Endodermal cell (in vitro differentiated cells): ENCODE measurements around the gene AHI1. TPM values are rescaled to one million over a fixed set of nuclear protein-coding genes. Genes with fewer than 3 reads are reported as not detected.
"Not testable (repeated sequence)": the region's sequence is repeated elsewhere in the genome, so short reads cannot be mapped to it uniquely, and the experiment has no call there.

ENCODE experiments used
- DNase-seq: peaks from one replicate; pipeline ENCODE4 v3.0.0-alpha.2; 2017
- H3K27ac ChIP-seq: 2 replicates; pipeline ENCODE4 v1.5.1; 2013; ENCODE audit warnings: mild to moderate bottlenecking, low read depth, low read length, moderate library complexity
- H3K27me3 ChIP-seq: 2 replicates; pipeline ENCODE4 v1.6.1; 2013; ENCODE audit warnings: mild to moderate bottlenecking, low read length, moderate library complexity; ENCODE audit not compliant: insufficient read depth, control insufficient read depth, poor library complexity, severe bottlenecking
- H3K36me3 ChIP-seq: 2 replicates; pipeline ENCODE4 v1.7.0; 2013; ENCODE audit warnings: mild to moderate bottlenecking, low read length, moderate library complexity; ENCODE audit not compliant: control insufficient read depth, insufficient read depth
- H3K4me1 ChIP-seq: one replicate; pipeline ENCODE4 v1.7.0; 2013; ENCODE audit warnings: low read length; ENCODE audit not compliant: control insufficient read depth, insufficient read depth
- H3K4me3 ChIP-seq: 2 replicates; pipeline ENCODE4 v1.5.1; 2013; ENCODE audit warnings: mild to moderate bottlenecking, low read length, moderate library complexity
- H3K9ac ChIP-seq: 2 replicates; pipeline ENCODE4 v1.6.1; 2013; ENCODE audit warnings: mild to moderate bottlenecking, low read length, moderate library complexity; ENCODE audit not compliant: poor library complexity, severe bottlenecking; ENCODE audit errors: extremely low read depth
- H3K9me3 ChIP-seq: 2 replicates; pipeline ENCODE4 v1.6.1; 2013; ENCODE audit warnings: mild to moderate bottlenecking, low read length, moderate library complexity; ENCODE audit not compliant: control insufficient read depth
- H3K27ac Mint-ChIP-seq: 2 replicates; pipeline ENCODE4 v1.8.0; 2020; ENCODE audit warnings: mixed read lengths
- H3K27me3 Mint-ChIP-seq: 2 replicates; pipeline ENCODE4 v1.8.0; 2021; ENCODE audit warnings: mild to moderate bottlenecking, mixed read lengths; ENCODE audit not compliant: insufficient read depth
- H3K36me3 Mint-ChIP-seq: 2 replicates; pipeline ENCODE4 v1.8.0; 2020; ENCODE audit warnings: low read depth, mixed read lengths
- H3K4me1 Mint-ChIP-seq: 2 replicates; pipeline ENCODE4 v1.8.0; 2020; ENCODE audit warnings: mixed read lengths
- H3K4me3 Mint-ChIP-seq: 2 replicates; pipeline ENCODE4 v1.8.0; 2020; ENCODE audit warnings: mild to moderate bottlenecking, moderate library complexity, mixed read lengths
- H3K9me3 Mint-ChIP-seq: 2 replicates; pipeline ENCODE4 v1.8.0; 2020; ENCODE audit warnings: mild to moderate bottlenecking, mixed read lengths
- CTCF ChIP-seq: fragments of 200-600 bp; sonication (generic); conservative IDR thresholded peaks from 2 replicates; pipeline ENCODE4 v1.5.0; 2021; ENCODE audit warnings: antibody characterized with exemption, mild to moderate bottlenecking
- WGBS, 2 experiments: methylation state at CpG; one replicate each; pipeline versions ENCODE4 v1.1.5 to v1.1.7; 2013; ENCODE audit warnings: missing lambda C conversion rate in 2 of 2, mixed read lengths in 1 of 2; ENCODE audit not compliant: insufficient coverage in 1 of 2, insufficient read length in 1 of 2; 5-methylcytosine and 5-hydroxymethylcytosine counted together
- total RNA-seq, 2 donors: library from RNA; stranded (reverse); fragmentation: NEBNext Ultra II Directional in 1 of 2; extraction: Animal tissue kit (Norgen Biotek cat#: 25700) in 1 of 2; gene quantifications; 2 replicates in 1 of 2; 3 replicates in 1 of 2; pipeline ENCODE4 v1.2.1, GENCODE V29; 2021

Gene AHI1
- total RNA-seq, 2 donors from 2014 or later = 24.9 to 34.9 TPM

- no peak overlapping the region for H3K9ac ChIP-seq
- no peak for DNase-seq
- no peaks in the 10 kb centered on the region for H3K4me1 ChIP-seq
- Mint-ChIP-seq H3K4me3 (no peak overlapping the region), H3K9me3 (peaks cover 22% of the 10 kb centered on the region), H3K27ac (no peak overlapping the region), H3K27me3 (no peaks in the 10 kb centered on the region), H3K4me1 (peaks cover 3% of the 10 kb centered on the region), H3K36me3 (peaks cover 19% of the 10 kb centered on the region)
- H3K27me3 ChIP-seq = no peaks in the 10 kb centered on the region
- TF ChIP-seq CTCF = no peak
- H3K4me3 ChIP-seq = no peak overlapping the region
- 96 to 100% methylated on average over 1 to 2 of the region's 2 CpGs for WGBS, 2 experiments
- H3K27ac ChIP-seq = no peak overlapping the region
- peaks cover 9% of the 10 kb centered on the region for H3K36me3 ChIP-seq
- peaks cover 22% of the 10 kb centered on the region for H3K9me3 ChIP-seq
Measured at GRCh38 chr6:135372758-135373157, 124.8 kb downstream of the AHI1 start.

- not testable (repeated sequence) for H3K27ac Mint-ChIP-seq, H3K4me1 Mint-ChIP-seq, H3K9ac ChIP-seq, DNase-seq, H3K27me3 Mint-ChIP-seq, H3K4me3 Mint-ChIP-seq, H3K27me3 ChIP-seq, H3K27ac ChIP-seq, H3K4me3 ChIP-seq, H3K4me1 ChIP-seq, H3K36me3 ChIP-seq
- H3K9me3 ChIP-seq = peaks cover 48% of the 10 kb centered on the region
- Mint-ChIP-seq H3K9me3 (peaks cover 50% of the 10 kb centered on the region), H3K36me3 (peaks cover 32% of the 10 kb centered on the region)
- WGBS, 2 experiments = 90% methylated on average over 14 of the region's 39 CpGs; no CpG with 5 or more reads in 1 of the 2 experiments
Measured at GRCh38 chr6:135363622-135364021, 133.9 kb downstream of the AHI1 start.

GRCh38 chr6:135362124-135362523 lies 135.4 kb downstream of the AHI1 start:
- peaks cover 17% of the 10 kb centered on the region for H3K36me3 Mint-ChIP-seq
- Histone ChIP-seq H3K4me1 (no peaks in the 10 kb centered on the region), H3K9ac (no peak overlapping the region), H3K9me3 (peaks cover 33% of the 10 kb centered on the region), H3K27ac (no peak overlapping the region), H3K36me3 (no peaks in the 10 kb centered on the region), H3K27me3 (no peaks in the 10 kb centered on the region), H3K4me3 (no peak overlapping the region)
- peaks cover 35% of the 10 kb centered on the region for H3K9me3 Mint-ChIP-seq
- no peaks in the 10 kb centered on the region for H3K27me3 Mint-ChIP-seq
- H3K4me1 Mint-ChIP-seq = no peaks in the 10 kb centered on the region
- no peak for DNase-seq
- 98% methylated on average over 4 of the region's 4 CpGs; no CpG with 5 or more reads in 1 of the 2 experiments for WGBS, 2 experiments
- no peak overlapping the region for H3K27ac Mint-ChIP-seq
- H3K4me3 Mint-ChIP-seq = no peak overlapping the region
- no peak for TF ChIP-seq CTCF

- peaks cover 16% of the 10 kb centered on the region for H3K9me3 Mint-ChIP-seq
- Histone ChIP-seq H3K36me3 (no peaks in the 10 kb centered on the region), H3K27me3 (no peaks in the 10 kb centered on the region), H3K27ac (no peak overlapping the region), H3K9me3 (peaks cover 14% of the 10 kb centered on the region), H3K9ac (no peak overlapping the region), H3K4me3 (no peak overlapping the region), H3K4me1 (no peaks in the 10 kb centered on the region)
- no peak for DNase-seq
- H3K27me3 Mint-ChIP-seq = no peaks in the 10 kb centered on the region
- peaks cover 13% of the 10 kb centered on the region for H3K36me3 Mint-ChIP-seq
- TF ChIP-seq CTCF = no peak
- 94 to 100% methylated on average over 2 of the region's 2 CpGs for WGBS, 2 experiments
- H3K4me1 Mint-ChIP-seq = no peaks in the 10 kb centered on the region
- no peak overlapping the region for H3K4me3 Mint-ChIP-seq
- no peak overlapping the region for H3K27ac Mint-ChIP-seq
Measured at GRCh38 chr6:135360222-135360621, 137.3 kb downstream of the AHI1 start.
